ENCODE measurements around the gene ZC2HC1B. TPM values are rescaled to one million over a fixed set of nuclear protein-coding genes. Genes with fewer than 3 reads are reported as not detected.
A peak's percentile ranks its signal among the peaks of the same experiment; 100 is the strongest.

The ZC2HC1B gene
- total RNA-seq, 1 donor from 2014 or later: not detected

GRCh38 chr6:143822584-143823024 lies 41.7 kb upstream of the ZC2HC1B start:
- Mint-ChIP-seq H3K4me1 (peaks cover 4% of the 10 kb centered on the region), H3K27me3 (ENCODE audit: insufficient read depth, low read depth) (no peaks in the 10 kb centered on the region), H3K27ac (no peak overlapping the region), H3K4me3 (no peak overlapping the region), H3K36me3 (no peaks in the 10 kb centered on the region), H3K9me3 (no peaks in the 10 kb centered on the region)
- H3F3A ChIP-seq (ENCODE audit: low read depth): no peaks in the 10 kb centered on the region
- no peaks in the 10 kb centered on the region for H3K79me2 ChIP-seq (ENCODE audit: low read depth)
- H3K9ac ChIP-seq: no peak overlapping the region
- no peaks in the 10 kb centered on the region for H3K9me3 ChIP-seq (ENCODE audit: low read depth)
- H3K27me3 ChIP-seq: no peaks in the 10 kb centered on the region
- no peaks in the 10 kb centered on the region for H3K36me3 ChIP-seq
- H2AFZ ChIP-seq (replicated peaks): no peak overlapping the region
- no peaks in the 10 kb centered on the region for H3K4me1 ChIP-seq
- no peak overlapping the region for H3K4me3 ChIP-seq
- TF ChIP-seq, protein P1, sequence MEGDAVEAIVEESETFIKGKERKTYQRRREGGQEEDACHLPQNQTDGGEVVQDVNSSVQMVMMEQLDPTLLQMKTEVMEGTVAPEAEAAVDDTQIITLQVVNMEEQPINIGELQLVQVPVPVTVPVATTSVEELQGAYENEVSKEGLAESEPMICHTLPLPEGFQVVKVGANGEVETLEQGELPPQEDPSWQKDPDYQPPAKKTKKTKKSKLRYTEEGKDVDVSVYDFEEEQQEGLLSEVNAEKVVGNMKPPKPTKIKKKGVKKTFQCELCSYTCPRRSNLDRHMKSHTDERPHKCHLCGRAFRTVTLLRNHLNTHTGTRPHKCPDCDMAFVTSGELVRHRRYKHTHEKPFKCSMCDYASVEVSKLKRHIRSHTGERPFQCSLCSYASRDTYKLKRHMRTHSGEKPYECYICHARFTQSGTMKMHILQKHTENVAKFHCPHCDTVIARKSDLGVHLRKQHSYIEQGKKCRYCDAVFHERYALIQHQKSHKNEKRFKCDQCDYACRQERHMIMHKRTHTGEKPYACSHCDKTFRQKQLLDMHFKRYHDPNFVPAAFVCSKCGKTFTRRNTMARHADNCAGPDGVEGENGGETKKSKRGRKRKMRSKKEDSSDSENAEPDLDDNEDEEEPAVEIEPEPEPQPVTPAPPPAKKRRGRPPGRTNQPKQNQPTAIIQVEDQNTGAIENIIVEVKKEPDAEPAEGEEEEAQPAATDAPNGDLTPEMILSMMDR (IDR thresholded peaks at IDR 0.05): no peak
- no peak for TF ChIP-seq EZH2 (IDR thresholded peaks at IDR 0.05)
- no peak for TF ChIP-seq EZH2phosphoT487 (IDR thresholded peaks at IDR 0.05)
- DNase-seq (ENCODE audit: low spot score): no peak
- H3K27ac ChIP-seq: no peak overlapping the region
- H4K20me1 ChIP-seq (ENCODE audit: low read depth): no peaks in the 10 kb centered on the region
- H3K4me2 ChIP-seq: no peak overlapping the region

DNA sequence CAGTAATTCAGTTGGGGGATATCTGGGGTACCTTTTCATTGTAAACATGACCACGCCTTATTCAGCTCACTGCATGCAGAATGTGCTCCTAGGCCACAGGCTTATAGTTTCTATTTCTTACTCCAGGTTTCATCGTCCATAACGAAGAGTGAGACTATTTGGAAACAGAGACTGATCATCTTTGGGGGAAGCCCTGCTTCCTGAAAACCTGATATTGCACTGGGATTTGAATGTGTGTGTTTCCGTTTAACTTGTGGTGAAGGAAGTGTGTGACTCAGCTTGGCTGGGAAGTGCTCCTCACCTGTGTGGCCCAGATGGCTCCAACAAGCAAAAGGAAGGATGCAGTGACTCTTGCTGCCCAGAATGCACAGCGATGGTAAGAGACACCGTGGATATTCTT lies 40.7 kb upstream of the ZC2HC1B start:
- Histone ChIP-seq H3K4me2 (no peak overlapping the region), H4K20me1 (ENCODE audit: low read depth) (no peaks in the 10 kb centered on the region), H3K4me1 (no peaks in the 10 kb centered on the region), H3K4me3 (no peak overlapping the region), H3K9me3 (ENCODE audit: low read depth) (no peaks in the 10 kb centered on the region), H3K79me2 (ENCODE audit: low read depth) (no peaks in the 10 kb centered on the region), H3K27me3 (no peaks in the 10 kb centered on the region), H3F3A (ENCODE audit: low read depth) (no peaks in the 10 kb centered on the region), H3K36me3 (no peaks in the 10 kb centered on the region), H3K27ac (no peak overlapping the region), H2AFZ (replicated peaks) (no peak overlapping the region), H3K9ac (no peak overlapping the region)
- H3K27ac Mint-ChIP-seq: no peak overlapping the region
- H3K4me1 Mint-ChIP-seq: peaks cover 4% of the 10 kb centered on the region
- no peaks in the 10 kb centered on the region for H3K36me3 Mint-ChIP-seq
- H3K9me3 Mint-ChIP-seq: no peaks in the 10 kb centered on the region
- H3K4me3 Mint-ChIP-seq: no peak overlapping the region
- TF ChIP-seq EZH2phosphoT487 (IDR thresholded peaks at IDR 0.05): no peak
- no peak for TF ChIP-seq EZH2 (IDR thresholded peaks at IDR 0.05)
- TF ChIP-seq, protein P1 (IDR thresholded peaks at IDR 0.05): no peak
- no peak for DNase-seq (ENCODE audit: low spot score)
- no peaks in the 10 kb centered on the region for H3K27me3 Mint-ChIP-seq (ENCODE audit: insufficient read depth, low read depth)

GRCh38 chr6:143828572-143828971 lies 35.7 kb upstream of the ZC2HC1B start:
- Histone ChIP-seq H3F3A (ENCODE audit: low read depth) (no peaks in the 10 kb centered on the region), H3K27me3 (no peaks in the 10 kb centered on the region), H3K4me1 (no peaks in the 10 kb centered on the region), H3K9ac (no peak overlapping the region), H2AFZ (replicated peaks) (no peak overlapping the region), H3K79me2 (ENCODE audit: low read depth) (no peaks in the 10 kb centered on the region), H3K36me3 (no peaks in the 10 kb centered on the region), H3K4me3 (no peak overlapping the region), H3K9me3 (ENCODE audit: low read depth) (no peaks in the 10 kb centered on the region), H3K27ac (no peak overlapping the region), H4K20me1 (ENCODE audit: low read depth) (no peaks in the 10 kb centered on the region), H3K4me2 (no peak overlapping the region)
- Mint-ChIP-seq H3K4me1 (no peaks in the 10 kb centered on the region), H3K27ac (peak overlapping the region; percentile 46), H3K9me3 (no peaks in the 10 kb centered on the region), H3K36me3 (no peaks in the 10 kb centered on the region), H3K4me3 (no peak overlapping the region), H3K27me3 (ENCODE audit: insufficient read depth, low read depth) (no peaks in the 10 kb centered on the region)
- no peak for DNase-seq (ENCODE audit: low spot score)
- TF ChIP-seq EZH2 (IDR thresholded peaks at IDR 0.05): no peak
- TF ChIP-seq, protein P1 (IDR thresholded peaks at IDR 0.05): no peak
- TF ChIP-seq EZH2phosphoT487 (IDR thresholded peaks at IDR 0.05): no peak
